Neural cell (in vitro differentiated cells): ENCODE measurements around the gene CDYL.

ENCODE experiments used
- EP300 ChIP-seq: fragments of 450-650 bp; conservative IDR thresholded peaks from 2 replicates; pipeline ENCODE4 v1.6.1; 2014; ENCODE audit warnings: antibody characterized with exemption, mild to moderate bottlenecking, moderate library complexity; ENCODE audit not compliant: poor library complexity, severe bottlenecking
- POLR2AphosphoS5 ChIP-seq: IDR thresholded peaks from 2 replicates; pipeline ENCODE4 v1.6.1; 2012
- SMC3 ChIP-seq: fragments of 450-650 bp; conservative IDR thresholded peaks from 2 replicates; pipeline ENCODE4 v1.6.1; 2014; ENCODE audit warnings: antibody characterized with exemption, mild to moderate bottlenecking, moderate library complexity; ENCODE audit not compliant: poor library complexity
- TF ChIP-seq, protein P1 (sequence below): fragments of 450-650 bp; IDR thresholded peaks from 2 replicates; pipeline ENCODE4 v1.5.1; 2014; ENCODE audit warnings: antibody characterized with exemption, mild to moderate bottlenecking, moderate library complexity; ENCODE audit not compliant: poor library complexity, severe bottlenecking

DNA sequence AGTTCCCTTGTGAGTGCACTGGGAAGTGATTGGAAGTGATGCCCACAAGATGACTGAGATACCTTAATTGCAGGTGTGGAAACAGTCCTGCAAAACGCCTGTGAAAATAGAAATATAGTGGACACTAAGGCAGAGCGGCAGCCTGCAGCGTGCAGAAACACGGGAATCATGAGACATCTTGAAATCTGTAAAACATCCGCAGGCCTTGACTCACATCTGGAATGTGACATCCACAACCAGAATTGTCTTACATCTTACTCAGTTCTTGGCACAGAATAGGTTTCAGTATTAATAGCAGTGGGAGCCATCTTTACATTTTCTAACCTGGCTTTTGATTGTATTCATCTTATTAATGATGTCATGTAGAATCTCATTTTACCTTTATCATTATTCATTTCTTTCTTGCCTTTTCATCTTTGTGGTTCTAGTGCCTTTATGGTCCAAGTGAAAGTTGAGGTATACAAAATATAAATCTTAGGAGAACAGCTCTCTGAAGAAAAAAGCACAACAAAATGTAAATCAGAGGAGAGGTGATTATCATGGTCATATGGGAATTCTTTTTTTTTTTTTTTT, 44.6 kb downstream of the CDYL start:
- no peak for TF ChIP-seq EP300
- TF ChIP-seq, protein P1, sequence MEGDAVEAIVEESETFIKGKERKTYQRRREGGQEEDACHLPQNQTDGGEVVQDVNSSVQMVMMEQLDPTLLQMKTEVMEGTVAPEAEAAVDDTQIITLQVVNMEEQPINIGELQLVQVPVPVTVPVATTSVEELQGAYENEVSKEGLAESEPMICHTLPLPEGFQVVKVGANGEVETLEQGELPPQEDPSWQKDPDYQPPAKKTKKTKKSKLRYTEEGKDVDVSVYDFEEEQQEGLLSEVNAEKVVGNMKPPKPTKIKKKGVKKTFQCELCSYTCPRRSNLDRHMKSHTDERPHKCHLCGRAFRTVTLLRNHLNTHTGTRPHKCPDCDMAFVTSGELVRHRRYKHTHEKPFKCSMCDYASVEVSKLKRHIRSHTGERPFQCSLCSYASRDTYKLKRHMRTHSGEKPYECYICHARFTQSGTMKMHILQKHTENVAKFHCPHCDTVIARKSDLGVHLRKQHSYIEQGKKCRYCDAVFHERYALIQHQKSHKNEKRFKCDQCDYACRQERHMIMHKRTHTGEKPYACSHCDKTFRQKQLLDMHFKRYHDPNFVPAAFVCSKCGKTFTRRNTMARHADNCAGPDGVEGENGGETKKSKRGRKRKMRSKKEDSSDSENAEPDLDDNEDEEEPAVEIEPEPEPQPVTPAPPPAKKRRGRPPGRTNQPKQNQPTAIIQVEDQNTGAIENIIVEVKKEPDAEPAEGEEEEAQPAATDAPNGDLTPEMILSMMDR, result no peak
- no peak for TF ChIP-seq POLR2AphosphoS5
- no peak for TF ChIP-seq SMC3
